Activated CD8-positive, alpha-beta T cell treated with anti-CD3 and anti-CD28 coated beads for 36 hours (primary cell): ENCODE data around the gene ARMH3. TPM values are rescaled to one million over a fixed set of nuclear protein-coding genes. Genes with fewer than 3 reads are reported as not detected.
A peak's percentile ranks its signal among the peaks of the same experiment; 100 is the strongest.

Source experiments
- ATAC-seq: fragments of 200-7000 bp; cut with Tn5 transposase; one replicate; pipeline ENCODE4 v1.10.0; 2021; ENCODE audit warnings: mild to moderate bottlenecking, moderate library complexity
- CTCF ChIA-PET: fragments of 350-600 bp; sonication (Branson Sonifier 250); formaldehyde crosslinking; loops from one replicate; lab custom pipeline; 2021; ENCODE audit warnings: antibody characterized with exemption; lab: Charles Lee
- POLR2A ChIA-PET: fragments of 350-600 bp; sonication (Branson Sonifier 250); formaldehyde crosslinking; loops from one replicate; lab custom pipeline; 2021; ENCODE audit warnings: antibody characterized with exemption; lab: Charles Lee
- DNase-seq: peaks from one replicate; pipeline ENCODE4 v3.0.0-alpha.2; 2020
- H3K27ac Mint-ChIP-seq: one replicate; pipeline ENCODE4 v1.8.0; 2021; ENCODE audit warnings: mild to moderate bottlenecking, mixed read lengths
- H3K27me3 Mint-ChIP-seq: one replicate; pipeline ENCODE4 v1.8.0; 2021; ENCODE audit warnings: mixed read lengths
- H3K36me3 Mint-ChIP-seq: one replicate; pipeline ENCODE4 v1.8.0; 2021; ENCODE audit warnings: low read depth, mixed read lengths
- H3K4me1 Mint-ChIP-seq: one replicate; pipeline ENCODE4 v1.8.0; 2021; ENCODE audit warnings: low read depth, mixed read lengths
- H3K4me3 Mint-ChIP-seq: one replicate; pipeline ENCODE4 v1.8.0; 2021; ENCODE audit warnings: mild to moderate bottlenecking, moderate library complexity, mixed read lengths
- H3K9me3 Mint-ChIP-seq: one replicate; pipeline ENCODE4 v1.8.0; 2021; ENCODE audit warnings: mixed read lengths
- intact Hi-C: fragments of 100-400 bp; cut with micrococcal nuclease; formaldehyde crosslinking; loops from one replicate; pipeline ENCODE4 v1.10.0; 2022
- total RNA-seq, 2 experiments: library from RNA; stranded (reverse); gene quantifications; one replicate each; pipeline ENCODE4 v1.2.3, GENCODE V29; 2021
- TF ChIP-seq, protein P1 (sequence below): fragments of 200-600 bp; IDR thresholded peaks from one replicate; pipeline ENCODE4 v1.8.0; 2022; ENCODE audit warnings: antibody characterized with exemption, mild to moderate bottlenecking

Gene ARMH3
- total RNA-seq, 2 experiments from 2014 or later, result 16.2 to 18.4 TPM

DNA sequence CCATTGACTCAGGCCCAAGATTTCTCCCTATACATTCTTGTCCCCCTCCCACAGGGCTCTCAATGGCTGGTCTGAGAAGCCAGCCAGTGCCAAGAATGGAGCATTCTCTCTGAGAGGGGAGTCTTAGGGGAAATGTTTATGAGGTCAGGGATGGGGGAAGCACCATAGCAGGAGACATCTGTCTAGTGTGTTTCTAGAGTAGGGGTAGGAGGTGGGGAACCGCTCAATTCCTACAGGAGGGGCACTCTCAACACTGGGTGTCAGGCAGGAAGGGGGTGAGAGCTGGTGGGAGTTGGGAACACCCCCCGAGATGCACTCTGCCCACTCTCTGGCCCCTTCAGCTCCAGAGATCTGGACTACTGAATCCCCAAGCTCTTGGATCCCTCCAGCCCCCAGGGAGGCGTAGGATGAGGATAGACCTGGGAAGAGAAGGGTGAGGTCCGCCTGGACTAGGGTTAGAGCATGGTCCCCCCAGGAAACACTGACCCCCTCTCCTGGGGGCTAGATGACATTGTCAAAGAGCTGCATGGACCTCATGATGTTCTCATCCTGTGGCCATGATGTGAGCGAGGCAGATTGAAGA, 229.0 kb downstream of the ARMH3 start:
- Mint-ChIP-seq H3K36me3 (peaks cover 2% of the 10 kb centered on the region), H3K4me1 (peaks cover 23% of the 10 kb centered on the region), H3K27ac (no peak overlapping the region), H3K27me3 (no peaks in the 10 kb centered on the region), H3K4me3 (no peak overlapping the region), H3K9me3 (no peaks in the 10 kb centered on the region)
- ChIA-PET POLR2A (interaction anchor here (0.8 to 2.3 kb wide), 3 partner anchors 8 to 13 kb away, joined by 3 to 28 read pairs (median 3); partner anchors contain the start of gene OGA), CTCF (interaction anchor here (1.3 to 2.5 kb wide), 3 partner anchors 9 to 46 kb away, joined by 5 to 15 read pairs (median 6); no protein-coding TSS in a partner anchor)
- intact Hi-C loops, result no loop called here
- no peak for ATAC-seq
- DNase-seq, result no peak
- TF ChIP-seq, protein P1, sequence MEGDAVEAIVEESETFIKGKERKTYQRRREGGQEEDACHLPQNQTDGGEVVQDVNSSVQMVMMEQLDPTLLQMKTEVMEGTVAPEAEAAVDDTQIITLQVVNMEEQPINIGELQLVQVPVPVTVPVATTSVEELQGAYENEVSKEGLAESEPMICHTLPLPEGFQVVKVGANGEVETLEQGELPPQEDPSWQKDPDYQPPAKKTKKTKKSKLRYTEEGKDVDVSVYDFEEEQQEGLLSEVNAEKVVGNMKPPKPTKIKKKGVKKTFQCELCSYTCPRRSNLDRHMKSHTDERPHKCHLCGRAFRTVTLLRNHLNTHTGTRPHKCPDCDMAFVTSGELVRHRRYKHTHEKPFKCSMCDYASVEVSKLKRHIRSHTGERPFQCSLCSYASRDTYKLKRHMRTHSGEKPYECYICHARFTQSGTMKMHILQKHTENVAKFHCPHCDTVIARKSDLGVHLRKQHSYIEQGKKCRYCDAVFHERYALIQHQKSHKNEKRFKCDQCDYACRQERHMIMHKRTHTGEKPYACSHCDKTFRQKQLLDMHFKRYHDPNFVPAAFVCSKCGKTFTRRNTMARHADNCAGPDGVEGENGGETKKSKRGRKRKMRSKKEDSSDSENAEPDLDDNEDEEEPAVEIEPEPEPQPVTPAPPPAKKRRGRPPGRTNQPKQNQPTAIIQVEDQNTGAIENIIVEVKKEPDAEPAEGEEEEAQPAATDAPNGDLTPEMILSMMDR, result no peak

DNA sequence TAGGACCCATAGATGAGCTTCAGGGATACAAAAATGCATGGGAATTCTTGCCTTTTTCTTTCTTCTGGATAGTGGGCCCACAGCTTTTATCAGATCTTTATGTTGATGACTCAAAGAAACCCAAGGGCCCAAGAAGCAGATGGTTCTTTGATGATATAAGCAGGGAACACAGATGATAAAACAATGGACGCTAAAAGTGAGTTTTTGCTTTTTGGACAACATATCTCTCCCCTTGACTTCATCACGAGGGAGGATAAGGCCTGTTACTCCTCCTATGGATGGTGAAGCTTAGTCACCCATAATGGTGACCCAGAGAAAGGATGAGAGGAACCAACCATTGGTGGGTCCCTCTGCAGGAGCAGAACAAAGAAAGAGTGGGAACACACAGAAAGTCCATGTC, 231.2 kb downstream of the ARMH3 start:
- CTCF ChIA-PET, result interaction anchor here (0.7 kb wide), 1 partner anchor 15 kb away, joined by 3 read pairs; no protein-coding TSS in a partner anchor
- TF ChIP-seq, protein P1, result no peak
- H3K4me3 Mint-ChIP-seq, result no peak overlapping the region
- no peak for ATAC-seq
- intact Hi-C loops, result no loop called here
- H3K36me3 Mint-ChIP-seq, result peaks cover 2% of the 10 kb centered on the region
- no peak for DNase-seq
- POLR2A ChIA-PET, result no interaction called here
- no peaks in the 10 kb centered on the region for H3K27me3 Mint-ChIP-seq
- H3K9me3 Mint-ChIP-seq, result no peaks in the 10 kb centered on the region
- no peak overlapping the region for H3K27ac Mint-ChIP-seq
- peaks cover 10% of the 10 kb centered on the region for H3K4me1 Mint-ChIP-seq

DNA sequence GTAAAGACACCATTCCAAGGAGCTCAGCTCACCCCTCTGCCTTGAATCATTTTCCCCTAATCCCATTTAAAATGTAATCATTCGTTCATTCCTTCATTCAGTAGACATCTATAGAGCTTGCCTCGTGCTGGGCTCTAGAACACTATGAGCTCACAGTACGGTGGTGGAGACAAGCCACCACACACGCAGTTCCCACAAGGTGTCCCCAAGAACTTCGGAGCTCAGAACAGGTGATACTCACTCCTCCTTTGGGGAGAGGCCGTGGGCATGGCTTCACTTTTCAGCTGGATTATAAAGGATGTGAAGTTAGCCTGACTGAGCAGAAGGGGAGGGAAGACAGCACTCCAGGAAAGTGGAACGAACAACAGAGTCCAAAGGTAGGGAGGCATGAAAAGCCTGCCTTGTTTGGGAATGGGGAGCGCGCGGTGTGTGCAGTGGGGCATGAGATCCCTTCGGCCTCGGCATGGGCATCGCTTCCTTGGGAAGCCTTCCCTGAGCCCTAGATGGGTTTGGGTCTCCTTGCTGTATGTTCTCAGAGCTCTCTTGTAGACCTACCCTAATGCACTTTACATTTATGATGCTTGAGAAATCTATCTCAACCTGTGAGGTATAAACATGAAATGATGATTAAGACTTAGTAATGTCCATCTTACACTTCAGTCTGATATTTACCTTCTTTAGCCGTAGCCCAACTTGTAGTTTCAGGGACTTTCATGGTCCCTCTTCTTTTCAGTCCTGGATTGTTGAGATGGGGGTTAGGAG, 236.9 kb downstream of the ARMH3 start:
- intact Hi-C loops, result loop anchor here (5.0 kb wide), 1 partner anchor 37 kb away; the partner anchor contains the start of gene NPM3
- H3K36me3 Mint-ChIP-seq, result peaks cover 27% of the 10 kb centered on the region
- H3K4me1 Mint-ChIP-seq, result peaks cover 26% of the 10 kb centered on the region
- TF ChIP-seq, protein P1, result no peak
- peak; percentile 38 for ATAC-seq
- DNase-seq, result no peak
- peak overlapping the region; percentile 96 for H3K27ac Mint-ChIP-seq
- H3K9me3 Mint-ChIP-seq, result no peaks in the 10 kb centered on the region
- no peaks in the 10 kb centered on the region for H3K27me3 Mint-ChIP-seq
- POLR2A ChIA-PET, result interaction anchor here (0.8 to 6.6 kb wide), 18 partner anchors 9 to 342 kb away, joined by 3 to 53 read pairs (median 6); partner anchors contain the start of genes ARMH3, KCNIP2, NOLC1 and NPM3
- CTCF ChIA-PET, result interaction anchor here (0.7 to 9.7 kb wide), 7 partner anchors 12 to 191 kb away, joined by 3 to 125 read pairs (median 4); partner anchors contain the start of gene KCNIP2
- peak overlapping the region; percentile 88 for H3K4me3 Mint-ChIP-seq

DNA sequence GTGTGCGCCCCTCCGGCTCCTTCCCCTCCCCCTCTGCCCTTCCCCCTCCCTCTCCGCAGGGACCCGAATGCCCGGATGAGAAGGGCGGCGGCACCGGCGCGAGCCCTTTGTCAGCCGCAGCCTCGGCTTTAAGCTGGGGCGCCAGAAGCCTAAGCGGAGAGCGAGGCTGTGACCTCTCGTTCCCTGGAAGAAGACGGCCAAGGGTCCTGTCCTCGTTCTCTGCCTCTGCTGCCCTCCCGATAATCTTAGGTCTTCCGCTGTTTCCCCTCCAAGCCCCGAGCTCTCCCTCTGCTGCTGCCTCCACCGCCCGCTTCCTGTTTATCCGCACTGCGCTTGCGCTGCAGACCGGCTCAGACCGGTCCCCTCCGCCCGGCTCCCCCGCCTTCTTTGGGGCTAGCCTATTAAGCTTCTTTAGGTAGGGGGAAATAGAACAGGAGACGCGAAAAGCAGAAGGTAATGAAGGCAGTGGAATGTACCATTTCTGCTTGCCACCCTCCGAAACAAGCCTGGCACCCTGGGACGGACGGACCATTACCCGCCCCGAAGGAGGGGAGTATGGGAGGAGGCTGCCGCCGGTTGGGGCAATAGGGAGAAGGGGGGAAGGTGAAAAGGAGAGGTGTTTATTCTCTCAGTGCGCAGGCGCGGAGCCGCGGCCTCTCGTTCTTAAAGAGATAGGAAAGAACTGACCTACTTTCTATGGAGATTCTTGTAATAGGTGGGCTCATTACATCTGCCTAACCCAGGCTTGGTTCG, 237.7 kb downstream of the ARMH3 start, which contains the start of gene OGA:
Gene OGA, minus strand, starts transcription at position 326 of the 753 bp plus-strand sequence. CDS start 422 bp downstream, outside the sequence.
- TF ChIP-seq, protein P1, result no peak

More for the DNA sequence above, 237.7 kb downstream of the ARMH3 start, which contains the start of gene OGA:
- Mint-ChIP-seq H3K27me3 (no peaks in the 10 kb centered on the region), H3K9me3 (no peaks in the 10 kb centered on the region), H3K27ac (peak within 1 kb of the TSS; percentile 96), H3K36me3 (peaks cover 34% of the 10 kb centered on the region), H3K4me3 (peak within 1 kb of the TSS; percentile 88), H3K4me1 (peaks cover 34% of the 10 kb centered on the region)
- intact Hi-C loops, result loop anchor here (5.0 kb wide), 1 partner anchor 36 kb away; the partner anchor contains the start of gene NPM3
- CTCF ChIA-PET, result interaction anchor here (1.1 to 9.7 kb wide), 5 partner anchors 13 to 192 kb away, joined by 3 to 125 read pairs (median 4); partner anchors contain the start of gene KCNIP2
- DNase-seq, result peak; percentile 99
- POLR2A ChIA-PET, result interaction anchor here (0.7 to 6.6 kb wide), 21 partner anchors 9 to 342 kb away, joined by 3 to 53 read pairs (median 5); partner anchors contain the start of genes ARMH3, KCNIP2, NOLC1 and NPM3
- ATAC-seq, result peak; percentile 90
